Measurements from ENCODE around the gene CEP97.
"Not testable (repeated sequence)": the region's sequence is repeated elsewhere in the genome, so short reads cannot be mapped to it uniquely, and the experiment has no call there.

CEP97 gene

DNA sequence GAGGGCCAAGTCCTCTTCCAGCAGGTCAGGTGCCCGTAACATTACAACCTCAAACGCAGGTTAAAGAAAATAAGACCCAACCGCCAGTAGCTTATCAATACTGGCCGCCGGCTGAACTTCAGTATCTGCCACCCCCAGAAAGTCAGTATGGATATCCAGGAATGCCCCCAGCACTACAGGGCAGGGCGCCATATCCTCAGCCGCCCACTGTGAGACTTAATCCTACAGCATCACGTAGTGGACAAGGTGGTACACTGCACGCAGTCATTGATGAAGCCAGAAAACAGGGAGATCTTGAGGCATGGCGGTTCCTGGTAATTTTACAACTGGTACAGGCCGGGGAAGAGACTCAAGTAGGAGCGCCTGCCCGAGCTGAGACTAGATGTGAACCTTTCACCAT, 30.9 kb upstream of the CEP97 start:
- not testable (repeated sequence) for DNase-seq (ENCODE audit: low read depth); H3K4me3 ChIP-seq (ENCODE audit: low read depth, low read length)
- TF ChIP-seq, protein P1, sequence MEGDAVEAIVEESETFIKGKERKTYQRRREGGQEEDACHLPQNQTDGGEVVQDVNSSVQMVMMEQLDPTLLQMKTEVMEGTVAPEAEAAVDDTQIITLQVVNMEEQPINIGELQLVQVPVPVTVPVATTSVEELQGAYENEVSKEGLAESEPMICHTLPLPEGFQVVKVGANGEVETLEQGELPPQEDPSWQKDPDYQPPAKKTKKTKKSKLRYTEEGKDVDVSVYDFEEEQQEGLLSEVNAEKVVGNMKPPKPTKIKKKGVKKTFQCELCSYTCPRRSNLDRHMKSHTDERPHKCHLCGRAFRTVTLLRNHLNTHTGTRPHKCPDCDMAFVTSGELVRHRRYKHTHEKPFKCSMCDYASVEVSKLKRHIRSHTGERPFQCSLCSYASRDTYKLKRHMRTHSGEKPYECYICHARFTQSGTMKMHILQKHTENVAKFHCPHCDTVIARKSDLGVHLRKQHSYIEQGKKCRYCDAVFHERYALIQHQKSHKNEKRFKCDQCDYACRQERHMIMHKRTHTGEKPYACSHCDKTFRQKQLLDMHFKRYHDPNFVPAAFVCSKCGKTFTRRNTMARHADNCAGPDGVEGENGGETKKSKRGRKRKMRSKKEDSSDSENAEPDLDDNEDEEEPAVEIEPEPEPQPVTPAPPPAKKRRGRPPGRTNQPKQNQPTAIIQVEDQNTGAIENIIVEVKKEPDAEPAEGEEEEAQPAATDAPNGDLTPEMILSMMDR (IDR thresholded peaks at IDR 0.05; ENCODE audit: control insufficient read depth, extremely low read depth, insufficient read depth): peak; percentile 32; the same call in 1 of the 2 replicates

DNA sequence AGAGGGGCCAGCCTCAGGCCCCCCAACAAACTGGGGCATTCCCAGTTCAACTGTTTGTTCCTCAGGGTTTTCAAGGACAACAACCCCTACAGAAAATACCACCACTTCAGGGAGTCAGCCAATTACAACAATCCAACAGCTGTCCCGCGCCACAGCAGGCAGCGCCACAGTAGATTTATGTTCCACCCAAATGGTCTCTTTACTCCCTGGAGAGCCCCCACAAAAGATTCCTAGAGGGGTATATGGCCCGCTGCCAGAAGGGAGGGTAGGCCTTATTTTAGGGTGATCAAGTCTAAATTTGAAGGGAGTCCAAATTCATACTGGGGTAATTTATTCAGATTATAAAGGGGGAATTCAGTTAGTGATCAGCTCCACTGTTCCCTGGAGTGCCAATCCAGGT, 29.6 kb upstream of the CEP97 start:
- H3K4me3 ChIP-seq (ENCODE audit: low read depth, low read length); DNase-seq (ENCODE audit: low read depth): not testable (repeated sequence)

DNA sequence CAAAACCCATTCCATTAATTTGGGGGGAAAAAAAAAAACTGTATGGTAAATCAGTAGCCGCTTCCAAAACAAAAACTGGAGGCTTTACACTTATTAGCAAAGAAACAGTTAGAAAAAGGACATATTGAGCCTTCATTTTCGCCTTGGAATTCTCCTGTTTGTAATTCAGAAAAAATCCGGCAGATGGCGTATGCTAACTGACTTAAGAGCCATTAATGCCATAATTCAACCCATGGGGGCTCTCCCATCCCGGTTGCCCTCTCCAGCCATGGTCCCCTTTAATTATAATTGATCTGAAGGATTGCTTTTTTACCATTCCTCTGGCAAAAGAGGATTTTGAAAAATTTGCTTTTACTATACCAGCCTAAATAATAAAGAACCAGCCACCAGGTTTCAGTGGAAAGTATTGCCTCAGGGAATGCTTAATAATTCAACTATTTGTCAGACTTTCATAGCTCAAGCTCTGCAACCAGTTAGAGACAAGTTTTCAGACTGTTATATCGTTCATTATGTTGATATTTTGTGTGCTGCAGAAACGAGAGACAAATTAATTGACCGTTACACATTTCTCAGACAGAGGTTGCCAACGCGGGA, 28.5 kb upstream of the CEP97 start:
- TF ChIP-seq, protein P1 (IDR thresholded peaks at IDR 0.05; ENCODE audit: control insufficient read depth, extremely low read depth, insufficient read depth): peak; percentile 63
- no peak for DNase-seq (ENCODE audit: low read depth)
- H3K4me3 ChIP-seq (ENCODE audit: low read depth, low read length): no peak overlapping the region

DNA sequence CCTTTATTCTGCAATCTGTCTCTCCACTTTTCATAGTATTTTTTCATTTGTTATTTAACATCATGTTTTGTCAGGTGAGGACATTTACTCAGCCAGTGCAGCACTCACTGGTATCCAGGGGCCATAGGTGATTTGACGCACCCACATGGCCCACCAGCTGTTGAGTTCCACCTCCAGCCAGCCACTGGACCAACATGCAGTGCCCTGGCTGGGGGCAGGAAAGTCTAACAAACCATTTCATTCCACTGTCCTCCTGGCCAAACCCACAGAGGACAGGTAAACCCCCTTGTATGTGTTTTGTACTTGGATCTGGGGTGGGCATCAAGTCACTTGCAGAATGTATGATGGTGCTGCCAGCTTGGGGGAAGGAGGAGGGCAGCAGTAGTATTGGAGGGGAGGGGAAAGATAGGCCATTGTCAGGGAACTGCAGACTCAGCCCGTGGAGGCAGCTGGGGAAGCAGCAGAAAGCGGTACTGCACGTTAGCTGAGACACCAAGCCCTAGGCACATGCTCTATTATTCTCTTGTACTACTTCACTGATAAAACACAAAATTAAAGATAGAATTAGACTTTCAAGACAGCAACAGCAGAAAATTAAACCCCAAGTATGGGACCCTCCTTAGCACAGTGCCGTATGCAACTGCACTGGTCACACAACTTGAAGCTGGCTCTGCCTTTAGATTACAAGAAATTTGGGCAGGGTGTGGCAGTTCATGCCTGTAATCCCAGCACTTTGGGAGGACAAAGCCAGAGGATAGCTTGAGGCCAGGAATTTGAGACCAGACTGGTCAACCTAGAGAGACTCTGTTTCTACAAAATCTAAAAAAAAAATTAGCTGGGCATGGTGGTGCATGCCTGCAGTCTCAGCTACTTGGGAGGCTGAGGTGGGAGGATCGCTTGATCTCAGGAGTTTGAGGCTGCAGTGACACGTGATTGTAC, 22.4 kb upstream of the CEP97 start:
- TF ChIP-seq, protein P1 (IDR thresholded peaks at IDR 0.05; ENCODE audit: control insufficient read depth, extremely low read depth, insufficient read depth): no peak
- DNase-seq (ENCODE audit: low read depth): no peak
- no peak overlapping the region for H3K4me3 ChIP-seq (ENCODE audit: low read depth, low read length)

DNA sequence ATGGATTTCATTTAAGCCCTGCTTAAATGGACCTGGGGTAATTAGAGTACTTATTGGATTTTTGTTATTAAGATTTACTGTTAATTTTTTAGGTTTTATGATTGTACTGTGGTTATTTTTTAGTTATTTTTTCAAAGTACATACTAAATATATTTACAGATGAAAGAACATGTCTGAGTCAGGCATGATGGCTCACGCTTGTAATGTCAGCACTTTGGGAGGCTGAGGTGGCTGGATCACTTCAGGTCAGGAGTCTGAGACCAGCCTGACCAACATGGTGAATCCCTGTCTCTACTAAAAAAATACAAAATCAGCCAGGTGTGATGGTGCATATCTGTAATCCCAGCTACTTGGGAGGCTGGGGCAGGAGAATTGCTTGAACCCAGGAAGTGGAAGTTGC, 21.7 kb upstream of the CEP97 start:
- no peak overlapping the region for H3K4me3 ChIP-seq (ENCODE audit: low read depth, low read length)
- DNase-seq (ENCODE audit: low read depth): no peak
- TF ChIP-seq, protein P1 (IDR thresholded peaks at IDR 0.05; ENCODE audit: control insufficient read depth, extremely low read depth, insufficient read depth): no peak

DNA sequence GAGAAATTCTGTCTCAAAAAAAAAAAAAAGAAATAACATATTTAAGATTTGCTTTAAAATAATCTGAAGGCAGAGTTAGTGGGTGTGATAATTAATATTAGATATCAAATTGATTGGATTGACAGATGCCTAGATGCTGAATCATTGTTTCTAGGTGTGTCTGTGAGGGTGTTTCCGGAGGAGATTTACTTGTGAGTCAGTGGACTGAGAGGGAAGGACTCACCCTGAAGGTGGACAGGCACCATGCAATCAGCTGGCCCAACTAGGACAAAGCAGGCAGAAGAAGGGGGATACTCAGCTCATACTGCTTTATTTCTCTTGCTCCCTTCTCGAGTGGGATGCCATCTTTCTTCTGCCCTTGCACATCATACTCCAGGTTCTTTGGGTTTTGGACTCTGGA, 21.2 kb upstream of the CEP97 start:
- TF ChIP-seq, protein P1 (IDR thresholded peaks at IDR 0.05; ENCODE audit: control insufficient read depth, extremely low read depth, insufficient read depth): no peak
- DNase-seq (ENCODE audit: low read depth): no peak
- H3K4me3 ChIP-seq (ENCODE audit: low read depth, low read length): no peak overlapping the region

DNA sequence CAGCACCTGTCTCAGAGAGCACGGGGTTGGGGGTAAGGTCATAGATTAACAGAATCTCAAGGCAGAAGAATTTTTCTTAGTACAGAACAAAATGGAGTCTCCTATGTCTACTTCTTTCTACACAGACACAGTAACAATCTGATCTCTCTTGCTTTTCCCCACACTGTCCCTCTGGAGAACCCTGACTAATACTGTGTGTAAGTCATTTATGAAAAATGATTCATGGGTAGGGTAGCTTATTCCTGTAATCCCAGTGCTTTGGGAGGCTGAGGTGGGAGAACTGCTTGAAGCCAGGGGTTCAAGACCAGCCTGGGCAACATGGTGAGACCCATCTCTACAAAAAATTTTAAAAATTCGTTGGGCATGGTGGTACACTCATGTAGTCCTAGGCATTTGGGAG, 19.8 kb upstream of the CEP97 start:
- DNase-seq (ENCODE audit: low read depth); H3K4me3 ChIP-seq (ENCODE audit: low read depth, low read length): not testable (repeated sequence)

DNA sequence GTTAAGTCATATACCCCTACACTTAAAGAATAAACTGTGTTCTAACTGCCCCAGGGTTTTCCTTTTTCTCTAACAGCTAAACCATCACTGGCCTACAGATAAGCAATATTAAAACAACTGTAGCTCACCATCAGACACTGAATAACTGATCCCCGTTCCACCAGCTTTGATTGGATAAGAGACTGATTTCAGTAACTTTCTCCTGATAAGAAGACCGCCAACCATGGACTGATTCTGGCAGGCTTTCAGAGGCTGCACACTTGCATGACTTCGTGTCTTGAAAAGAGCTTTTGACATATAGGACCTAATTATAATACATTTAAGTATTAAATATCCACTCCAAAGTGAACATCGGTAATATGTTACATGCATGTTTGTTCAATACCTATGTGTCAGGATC, 15.3 kb upstream of the CEP97 start:
- no peak for DNase-seq (ENCODE audit: low read depth)
- no peak overlapping the region for H3K4me3 ChIP-seq (ENCODE audit: low read depth, low read length)
- TF ChIP-seq, protein P1 (IDR thresholded peaks at IDR 0.05; ENCODE audit: control insufficient read depth, extremely low read depth, insufficient read depth): no peak
